SIG-M5 treated with dmso at 0.1 percent for 504 hours (cell line): ENCODE data around the gene POLR2J.
A peak's percentile ranks its signal among the peaks of the same experiment; 100 is the strongest.
"Not testable (repeated sequence)": the region's sequence is repeated elsewhere in the genome, so short reads cannot be mapped to it uniquely, and the experiment has no call there.

Experiments
- DNase-seq: peaks from one replicate; lab custom pipeline; 2025; ENCODE audit not compliant: unreplicated experiment; lab: John Stamatoyannopoulos, UW

Gene POLR2J

GRCh38 chr7:102467581-102468477 lies 10.9 kb downstream of the POLR2J start:
- DNase-seq: no peak

- DNase-seq: no peak
Measured at GRCh38 chr7:102466097-102466496, 12.6 kb downstream of the POLR2J start.

- peak; percentile 90 for DNase-seq
Measured at GRCh38 chr7:102464577-102465280, 14.0 kb downstream of the POLR2J start, which contains the start of the genes ALKBH4 and LRWD1. Gene ALKBH4, minus strand, starts transcription at chr7:102464863. Its CDS starts 27 bp downstream, at chr7:102464836. Gene LRWD1, plus strand, starts transcription at chr7:102464984. Its CDS starts 97 bp downstream, at chr7:102465081.

- no peak for DNase-seq
Measured at GRCh38 chr7:102463841-102464576, 14.7 kb downstream of the POLR2J start.

- no peak for DNase-seq
Measured at GRCh38 chr7:102460467-102460866, 18.3 kb downstream of the POLR2J start.

GRCh38 chr7:102459221-102459844 lies 19.4 kb downstream of the POLR2J start:
- no peak for DNase-seq

- no peak for DNase-seq
Measured at GRCh38 chr7:102457352-102457924, 21.3 kb downstream of the POLR2J start.

- no peak for DNase-seq
Measured at GRCh38 chr7:102456327-102456726, 22.4 kb downstream of the POLR2J start.

GRCh38 chr7:102455596-102455995 lies 23.1 kb downstream of the POLR2J start:
- no peak for DNase-seq

GRCh38 chr7:102454932-102455331 lies 23.8 kb downstream of the POLR2J start:
- DNase-seq: not testable (repeated sequence)

GRCh38 chr7:102454468-102454867 lies 24.3 kb downstream of the POLR2J start:
- no peak for DNase-seq

GRCh38 chr7:102453319-102453718 lies 25.4 kb downstream of the POLR2J start:
- no peak for DNase-seq

- DNase-seq: no peak
Measured at GRCh38 chr7:102452451-102452850, 26.3 kb downstream of the POLR2J start.

GRCh38 chr7:102451371-102452054 lies 27.2 kb downstream of the POLR2J start:
- no peak for DNase-seq

GRCh38 chr7:102450242-102450641 lies 28.5 kb downstream of the POLR2J start:
- no peak for DNase-seq

- DNase-seq: no peak
Measured at GRCh38 chr7:102449136-102449535, 29.6 kb downstream of the POLR2J start.

GRCh38 chr7:102447311-102447710 lies 31.4 kb downstream of the POLR2J start:
- no peak for DNase-seq

- DNase-seq: no peak
Measured at GRCh38 chr7:102446387-102447156, 32.1 kb downstream of the POLR2J start.

- no peak for DNase-seq
Measured at GRCh38 chr7:102445674-102446071, 33.0 kb downstream of the POLR2J start.
